Measurements from ENCODE around the gene CCDC57.

DNA sequence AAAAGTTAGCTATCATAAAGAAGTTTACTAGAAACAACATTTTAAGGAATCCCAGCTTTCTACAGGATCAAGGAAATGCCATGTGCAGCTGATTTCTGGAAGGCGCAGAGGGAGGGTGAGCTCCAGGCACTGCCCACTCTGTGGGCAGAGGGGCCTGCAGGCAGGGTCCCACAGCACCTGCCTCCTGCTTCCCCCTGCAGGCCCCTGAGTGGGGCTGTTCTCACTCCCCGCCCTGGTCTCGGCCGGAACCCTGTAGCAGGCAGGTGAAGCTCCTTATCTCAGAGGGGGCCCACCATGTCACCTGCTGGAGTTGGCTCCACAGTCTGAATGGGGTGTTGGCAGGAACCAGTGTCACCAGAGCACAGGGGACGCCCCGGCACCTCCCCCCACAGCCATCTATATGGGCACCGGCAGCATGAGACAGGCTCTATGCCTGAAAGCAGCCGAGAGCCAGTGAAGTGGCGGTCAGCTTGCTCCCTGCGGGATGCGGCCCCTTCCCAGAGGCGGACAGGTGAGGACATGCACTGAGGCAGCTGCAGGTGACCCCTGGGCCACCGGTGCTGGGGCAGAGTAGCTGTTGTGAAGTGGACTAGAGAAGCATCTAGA lies 67.0 kb downstream of the CCDC57 start:
- TF ChIP-seq HNRNPUL1 (IDR thresholded peaks at IDR 0.05; ENCODE audit: low read length) (no peak), NFXL1 (CRISPR knock-in tag; IDR thresholded peaks at IDR 0.05) (no peak), POLR2A (conservative IDR thresholded peaks at IDR 0.05) (no peak)
- TF ChIP-seq, protein P1, sequence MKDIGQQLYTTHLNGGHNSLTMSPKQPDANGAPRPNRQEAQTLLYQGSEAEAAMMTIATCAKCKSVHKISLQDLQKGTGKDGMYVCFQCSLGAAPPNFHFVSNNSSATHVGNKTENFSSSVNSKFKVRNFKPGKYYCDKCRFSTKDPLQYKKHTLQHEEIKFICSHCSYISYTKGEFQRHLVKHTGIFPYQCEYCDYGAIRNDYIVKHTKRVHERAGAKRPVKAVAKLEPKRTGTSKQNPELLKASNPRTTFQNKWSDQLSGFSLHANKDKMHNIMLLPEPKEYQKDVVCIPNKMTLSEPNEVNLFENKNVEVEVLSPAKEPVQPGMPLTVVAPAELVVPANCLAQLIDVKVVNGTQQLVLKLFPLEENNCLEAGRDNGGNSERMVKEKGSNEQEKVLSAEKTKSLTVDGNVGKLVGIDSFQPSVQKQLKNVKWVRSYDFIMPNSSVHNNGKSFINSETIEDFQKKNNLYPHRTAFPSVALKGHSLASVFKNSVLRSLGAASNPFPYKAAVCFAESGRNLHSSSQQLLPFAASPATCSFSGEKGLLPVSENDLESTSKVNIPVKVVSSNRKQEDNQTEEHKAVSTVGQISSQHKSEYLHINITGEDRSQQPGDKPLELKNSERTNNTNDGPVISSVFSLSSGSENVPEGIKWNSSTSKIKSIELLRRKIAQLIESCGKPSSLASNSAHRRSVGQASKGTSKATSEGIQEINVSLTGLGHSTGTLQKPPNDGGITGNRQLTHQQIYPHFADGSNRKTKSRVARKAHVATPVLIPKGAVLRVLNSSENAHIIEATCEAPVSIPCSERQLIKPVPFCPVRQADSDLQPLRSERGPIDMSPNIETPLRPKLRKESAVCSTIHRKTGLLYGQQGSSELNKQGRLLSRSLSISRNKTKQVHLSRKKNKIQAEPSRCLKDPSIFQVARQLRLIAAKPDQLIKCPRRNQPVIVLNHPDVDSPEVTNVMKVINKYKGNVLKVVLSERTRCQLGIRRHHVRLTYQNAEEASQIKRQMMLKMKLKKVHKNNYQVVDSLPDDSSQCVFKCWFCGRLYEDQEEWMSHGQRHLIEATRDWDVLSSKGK (CRISPR knock-in tag; IDR thresholded peaks at IDR 0.05) = no peak
